ENCODE measurements around the gene SMARCC2.
"Not testable (repeated sequence)": the region's sequence is repeated elsewhere in the genome, so short reads cannot be mapped to it uniquely, and the experiment has no call there.

SMARCC2 gene

DNA sequence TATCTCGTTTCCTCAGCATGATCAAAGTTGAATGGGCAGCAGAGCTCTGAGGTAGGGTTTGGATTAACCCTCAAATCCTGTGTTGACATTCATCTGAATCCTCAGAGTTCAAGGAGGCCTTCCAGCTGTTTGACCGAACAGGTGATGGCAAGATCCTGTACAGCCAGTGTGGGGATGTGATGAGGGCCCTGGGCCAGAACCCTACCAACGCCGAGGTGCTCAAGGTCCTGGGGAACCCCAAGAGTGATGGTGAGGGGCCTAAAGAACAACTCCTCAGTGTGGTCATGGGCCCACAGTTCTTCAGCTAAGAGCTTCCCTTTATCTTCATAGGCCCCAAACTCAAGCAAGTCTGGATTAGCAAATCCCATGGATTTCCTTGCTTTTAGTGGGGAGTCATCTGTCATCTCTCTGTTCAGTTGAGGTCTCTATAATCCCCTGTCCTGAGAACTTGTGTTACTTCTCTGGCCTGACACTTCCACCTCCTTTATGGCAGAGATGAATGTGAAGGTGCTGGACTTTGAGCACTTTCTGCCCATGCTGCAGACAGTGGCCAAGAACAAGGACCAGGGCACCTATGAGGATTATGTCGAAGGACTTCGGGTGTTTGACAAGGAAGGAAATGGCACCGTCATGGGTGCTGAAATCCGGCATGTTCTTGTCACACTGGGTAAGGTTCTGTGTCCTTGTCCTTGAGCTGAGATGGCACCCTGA lies 29.6 kb downstream of the SMARCC2 start:
- Histone ChIP-seq H3K4me1 (ENCODE audit: control insufficient read depth in 1 of 2, insufficient read depth in 2 of 2, low read length in 2 of 2) (peaks cover 33 to 45% of the 10 kb centered on the region in 2 donors), H3K27ac (ENCODE audit: low read depth, low read length) (peak overlapping the region; percentile 96), H3K4me3 (ENCODE audit: low read depth in 1 of 2, low read length in 2 of 2) (peak overlapping the region; percentile 86 to 93), H3K9me3 (ENCODE audit: control insufficient read depth in 1 of 2, low read length in 2 of 2) (no peaks in the 10 kb centered on the region), H3K36me3 (ENCODE audit: control insufficient read depth in 1 of 2, insufficient read depth in 2 of 2, low read length in 2 of 2) (peaks cover 38 to 47% of the 10 kb centered on the region in 2 donors), H3K9ac (ENCODE audit: low read depth in 1 of 2, low read length in 2 of 2) (peak overlapping the region; percentile 99 to 100), H3K27me3 (ENCODE audit: control insufficient read depth in 1 of 2, insufficient read depth in 2 of 2, low read length in 2 of 2) (no peaks in the 10 kb centered on the region)

DNA sequence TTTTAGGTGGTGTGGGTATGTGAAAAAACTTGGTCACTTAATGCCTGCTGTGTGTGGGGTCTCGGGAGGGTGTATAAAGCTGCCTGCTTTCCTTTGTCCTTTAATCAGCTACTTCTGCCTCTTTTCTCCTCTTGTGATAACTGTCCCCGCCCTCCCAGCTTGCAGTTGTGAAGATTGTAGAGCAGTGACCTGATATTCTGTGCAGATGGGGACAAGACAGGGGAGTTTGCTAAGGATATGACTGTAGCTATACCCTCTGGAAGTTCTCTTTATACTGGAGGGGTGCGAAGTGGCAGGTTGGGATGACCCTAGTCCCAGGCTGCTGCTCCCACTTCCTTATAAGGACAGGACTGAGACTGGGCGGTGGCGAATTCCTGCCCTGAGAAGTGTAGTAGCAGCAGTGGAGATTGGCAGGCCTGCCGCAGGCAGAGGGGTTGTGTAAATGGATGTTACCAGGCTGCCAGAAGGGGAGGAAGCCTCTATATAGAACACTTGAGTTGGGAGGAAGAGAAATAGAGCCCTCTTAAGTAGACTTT lies 30.3 kb downstream of the SMARCC2 start:
- Histone ChIP-seq H3K27ac (ENCODE audit: low read depth, low read length) (peak overlapping the region; percentile 96), H3K9ac (ENCODE audit: low read depth in 1 of 2, low read length in 2 of 2) (peak overlapping the region; percentile 99 to 100), H3K4me1 (ENCODE audit: control insufficient read depth in 1 of 2, insufficient read depth in 2 of 2, low read length in 2 of 2) (peaks cover 33 to 45% of the 10 kb centered on the region in 2 donors), H3K27me3 (ENCODE audit: control insufficient read depth in 1 of 2, insufficient read depth in 2 of 2, low read length in 2 of 2) (no peaks in the 10 kb centered on the region), H3K4me3 (ENCODE audit: low read depth in 1 of 2, low read length in 2 of 2) (peak overlapping the region; percentile 86 to 93), H3K36me3 (ENCODE audit: control insufficient read depth in 1 of 2, insufficient read depth in 2 of 2, low read length in 2 of 2) (peaks cover 38 to 41% of the 10 kb centered on the region in 2 donors), H3K9me3 (ENCODE audit: control insufficient read depth in 1 of 2, low read length in 2 of 2) (no peaks in the 10 kb centered on the region)

DNA sequence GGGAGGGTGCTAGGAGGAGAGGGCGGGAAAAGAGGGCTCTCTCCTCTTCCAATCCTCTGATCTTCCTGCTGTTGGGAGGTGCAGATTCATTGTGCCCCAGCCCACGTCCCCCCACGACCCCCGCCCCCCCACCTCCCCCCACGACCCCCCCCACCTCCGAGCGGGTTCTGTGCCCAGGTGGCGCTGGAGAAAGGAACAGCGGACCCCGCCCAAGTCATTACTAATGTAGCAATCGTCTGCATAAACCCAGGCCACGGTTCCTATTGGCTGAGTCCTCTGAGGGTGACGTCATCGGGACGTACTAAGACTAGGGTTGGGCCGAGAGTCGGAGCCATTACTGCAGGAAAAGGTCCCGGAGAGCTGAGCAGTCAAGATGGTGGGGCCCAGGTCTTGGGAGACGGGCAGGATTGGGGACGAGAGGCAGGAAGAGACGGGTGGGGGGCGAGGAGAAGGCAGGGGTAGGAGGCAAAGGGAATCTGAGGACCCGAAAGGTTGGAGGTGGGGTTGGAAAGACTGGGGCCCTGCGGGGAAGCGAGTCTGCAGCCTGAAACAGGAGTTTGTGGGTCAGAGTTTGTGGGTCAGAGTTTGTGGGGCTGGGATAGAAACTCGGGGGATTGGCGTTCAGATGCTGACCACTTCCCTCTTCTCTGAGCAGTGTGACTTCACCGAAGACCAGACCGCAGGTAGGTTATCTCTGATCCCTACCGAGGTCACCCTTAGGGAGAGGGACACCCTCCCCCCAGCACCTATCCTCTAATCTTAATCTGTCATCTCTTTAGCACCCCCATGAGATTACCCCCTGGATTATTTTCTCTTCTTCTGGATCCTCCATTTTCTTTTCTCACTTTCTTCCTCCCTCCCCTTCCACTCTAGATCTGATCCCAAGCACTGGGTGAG lies 31.0 kb downstream of the SMARCC2 start, which contains the start of gene MYL6:
Gene MYL6 (plus strand): TSS at position 331 of the 897 bp plus-strand sequence. CDS start 43 bp downstream, at position 374.
- Histone ChIP-seq H3K36me3 (ENCODE audit: control insufficient read depth in 1 of 2, insufficient read depth in 2 of 2, low read length in 2 of 2) (peaks cover 33 to 38% of the 10 kb centered on the region in 2 donors), H3K9ac (ENCODE audit: low read depth in 1 of 2, low read length in 2 of 2) (peak within 1 kb of the TSS; percentile 99 to 100), H3K4me1 (ENCODE audit: control insufficient read depth in 1 of 2, insufficient read depth in 2 of 2, low read length in 2 of 2) (peaks cover 35 to 48% of the 10 kb centered on the region in 2 donors), H3K27ac (ENCODE audit: low read depth, low read length) (peak within 1 kb of the TSS; percentile 96), H3K9me3 (ENCODE audit: control insufficient read depth in 1 of 2, low read length in 2 of 2) (no peaks in the 10 kb centered on the region), H3K27me3 (ENCODE audit: control insufficient read depth in 1 of 2, insufficient read depth in 2 of 2, low read length in 2 of 2) (no peaks in the 10 kb centered on the region), H3K4me3 (ENCODE audit: low read depth in 1 of 2, low read length in 2 of 2) (peak within 1 kb of the TSS; percentile 86 to 93)

DNA sequence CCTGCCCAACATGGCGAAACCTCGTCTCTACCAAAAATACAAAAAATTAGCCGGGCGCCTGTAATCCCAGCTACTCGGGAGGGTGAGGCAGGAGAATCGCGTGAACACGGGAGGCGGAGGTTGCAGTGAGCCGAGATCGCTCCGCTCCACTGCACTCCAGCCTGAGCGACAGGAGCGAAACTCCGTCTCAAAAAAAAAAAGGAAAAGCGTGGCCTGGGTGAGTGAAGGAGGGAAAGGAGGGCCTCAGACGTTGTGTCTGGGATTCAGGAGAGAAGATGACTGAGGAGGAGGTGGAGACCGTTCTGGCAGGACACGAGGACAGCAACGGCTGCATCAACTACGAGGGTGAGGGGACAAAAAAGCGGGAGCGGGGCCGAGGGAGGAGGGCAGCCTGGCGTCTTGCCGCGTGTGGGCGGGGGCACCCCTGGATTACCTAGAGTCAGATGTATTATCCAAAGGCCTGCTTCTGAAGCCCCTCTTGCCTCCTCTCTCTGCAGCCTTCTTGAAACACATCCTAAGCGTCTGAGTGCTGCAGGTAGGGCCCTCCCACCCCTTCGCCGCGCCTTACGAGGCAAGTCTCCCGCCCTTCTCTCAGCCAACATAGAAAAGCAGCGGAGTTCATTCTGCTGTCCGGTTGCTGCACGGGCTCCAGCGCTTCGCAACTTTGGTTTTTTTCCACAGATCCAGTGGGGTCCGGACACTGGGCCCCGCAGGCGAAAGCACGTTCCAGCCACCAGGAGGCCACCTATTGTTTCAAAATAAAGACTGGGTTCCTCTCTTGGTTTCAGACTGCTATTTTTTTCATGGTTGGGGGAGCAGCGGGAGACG lies 31.9 kb downstream of the SMARCC2 start:
- H3K4me1 ChIP-seq (ENCODE audit: control insufficient read depth in 1 of 2, insufficient read depth in 2 of 2, low read length in 2 of 2), result peaks cover 43 to 56% of the 10 kb centered on the region in 2 donors

DNA sequence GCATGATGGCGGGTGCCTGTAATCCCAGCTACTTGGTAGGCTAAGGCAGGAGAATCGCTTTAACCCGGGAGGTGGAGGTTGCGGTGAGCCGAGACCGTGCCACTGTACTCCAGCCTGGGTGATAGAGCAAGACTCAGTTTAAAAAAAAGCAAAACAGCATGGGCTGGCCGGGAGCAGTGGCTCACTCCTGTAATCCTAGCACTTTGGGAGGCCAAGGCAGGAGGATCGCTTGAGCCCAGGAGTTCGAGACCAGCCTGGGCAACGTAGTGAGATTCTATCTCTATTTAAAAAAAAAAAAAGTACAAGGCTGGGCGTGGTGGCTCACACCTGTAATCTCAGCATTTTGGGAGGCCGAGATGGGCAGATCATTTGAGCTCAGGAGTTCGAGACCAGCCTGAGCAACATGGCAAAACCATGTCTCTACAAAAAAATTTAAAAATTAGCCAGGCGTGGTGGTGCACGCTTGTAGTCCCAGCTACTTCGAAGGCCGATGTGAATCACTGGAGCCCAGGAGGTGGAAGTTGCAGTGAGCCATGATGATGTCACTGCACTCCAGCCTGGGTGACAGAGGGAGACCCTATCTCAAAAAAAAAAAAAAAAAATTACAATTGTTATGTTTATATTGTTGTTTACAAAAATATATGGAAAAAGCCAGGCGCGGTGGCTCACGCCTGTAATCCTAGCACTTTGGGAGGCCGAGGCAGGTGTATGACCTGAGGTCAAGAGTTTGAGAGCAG lies 32.7 kb downstream of the SMARCC2 start:
- peaks cover 42 to 52% of the 10 kb centered on the region in 2 donors for H3K4me1 ChIP-seq (ENCODE audit: control insufficient read depth in 1 of 2, insufficient read depth in 2 of 2, low read length in 2 of 2)
- H3K4me3 ChIP-seq (ENCODE audit: low read depth in 1 of 2, low read length in 2 of 2), result peak overlapping the region; percentile 76 to 78
- H3K36me3 ChIP-seq (ENCODE audit: control insufficient read depth in 1 of 2, insufficient read depth in 2 of 2, low read length in 2 of 2), result peaks cover 20 to 24% of the 10 kb centered on the region in 2 donors
- H3K27me3 ChIP-seq (ENCODE audit: control insufficient read depth in 1 of 2, insufficient read depth in 2 of 2, low read length in 2 of 2); H3K27ac ChIP-seq (ENCODE audit: low read depth, low read length); H3K9me3 ChIP-seq (ENCODE audit: control insufficient read depth in 1 of 2, low read length in 2 of 2): not testable (repeated sequence)
- peak overlapping the region; percentile 94 to 100 for H3K9ac ChIP-seq (ENCODE audit: low read depth in 1 of 2, low read length in 2 of 2)

More for the DNA sequence above, 31.9 kb downstream of the SMARCC2 start:
- H3K4me3 ChIP-seq (ENCODE audit: low read depth in 1 of 2, low read length in 2 of 2), result peak overlapping the region; percentile 76 to 78
- H3K36me3 ChIP-seq (ENCODE audit: control insufficient read depth in 1 of 2, insufficient read depth in 2 of 2, low read length in 2 of 2), result peaks cover 28 to 31% of the 10 kb centered on the region in 2 donors
- peak overlapping the region; percentile 94 to 100 for H3K9ac ChIP-seq (ENCODE audit: low read depth in 1 of 2, low read length in 2 of 2)
- H3K9me3 ChIP-seq (ENCODE audit: control insufficient read depth in 1 of 2, low read length in 2 of 2), result no peaks in the 10 kb centered on the region
- no peaks in the 10 kb centered on the region for H3K27me3 ChIP-seq (ENCODE audit: control insufficient read depth in 1 of 2, insufficient read depth in 2 of 2, low read length in 2 of 2)
- H3K27ac ChIP-seq (ENCODE audit: low read depth, low read length), result peak overlapping the region; percentile 78

DNA sequence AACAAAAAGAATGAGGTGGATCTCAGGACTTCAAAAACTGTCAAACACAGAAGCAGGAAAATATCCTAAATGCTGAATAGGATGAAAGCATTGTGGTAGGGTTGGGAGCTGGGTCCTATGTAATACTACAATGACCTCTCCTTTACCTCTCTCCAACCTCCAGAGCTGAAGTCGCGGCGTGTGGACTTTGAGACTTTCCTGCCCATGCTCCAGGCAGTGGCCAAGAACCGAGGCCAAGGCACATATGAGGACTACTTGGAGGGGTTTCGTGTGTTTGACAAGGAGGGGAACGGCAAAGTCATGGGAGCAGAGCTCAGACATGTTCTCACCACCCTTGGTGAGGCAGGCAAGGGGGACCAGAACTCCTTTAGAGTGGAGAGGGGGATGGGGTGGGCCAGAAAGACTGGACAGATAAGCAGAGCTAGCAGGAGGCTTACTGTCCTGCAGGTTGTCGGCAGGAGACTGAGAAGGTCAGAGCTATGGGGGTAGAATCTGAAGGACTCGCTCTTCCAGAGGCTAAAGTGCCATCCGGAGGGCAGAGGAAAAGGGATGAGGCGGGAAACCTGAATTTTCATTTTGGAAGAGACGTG lies 33.9 kb downstream of the SMARCC2 start:
- no peak overlapping the region for H3K9ac ChIP-seq (ENCODE audit: low read depth in 1 of 2, low read length in 2 of 2)
- H3K4me1 ChIP-seq (ENCODE audit: control insufficient read depth in 1 of 2, insufficient read depth in 2 of 2, low read length in 2 of 2), result peaks cover 39 to 44% of the 10 kb centered on the region in 2 donors
- H3K27ac ChIP-seq (ENCODE audit: low read depth, low read length), result no peak overlapping the region

DNA sequence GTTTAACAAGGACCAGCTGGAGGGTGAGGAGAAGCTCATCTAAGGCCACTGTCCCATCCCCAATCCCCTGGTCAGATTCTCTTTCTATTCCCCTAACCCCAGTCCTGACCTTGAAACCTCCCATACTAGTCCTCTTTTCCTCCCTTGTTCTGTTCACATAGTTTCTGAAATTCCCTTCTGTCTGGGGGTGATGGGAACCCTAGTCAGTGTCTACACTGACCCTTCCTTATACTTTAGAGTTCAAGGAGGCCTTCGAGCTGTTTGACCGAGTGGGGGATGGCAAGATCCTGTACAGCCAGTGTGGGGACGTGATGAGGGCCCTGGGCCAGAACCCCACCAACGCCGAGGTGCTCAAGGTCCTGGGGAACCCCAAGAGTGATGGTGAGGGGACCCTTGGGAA lies 34.5 kb downstream of the SMARCC2 start:
- Histone ChIP-seq H3K4me1 (ENCODE audit: control insufficient read depth in 1 of 2, insufficient read depth in 2 of 2, low read length in 2 of 2) (peaks cover 35 to 39% of the 10 kb centered on the region in 2 donors), H3K9ac (ENCODE audit: low read depth in 1 of 2, low read length in 2 of 2) (no peak overlapping the region), H3K4me3 (ENCODE audit: low read depth in 1 of 2, low read length in 2 of 2) (no peak overlapping the region), H3K27ac (ENCODE audit: low read depth, low read length) (no peak overlapping the region), H3K27me3 (ENCODE audit: control insufficient read depth in 1 of 2, insufficient read depth in 2 of 2, low read length in 2 of 2) (no peaks in the 10 kb centered on the region), H3K36me3 (ENCODE audit: control insufficient read depth in 1 of 2, insufficient read depth in 2 of 2, low read length in 2 of 2) (peaks cover 2 to 6% of the 10 kb centered on the region in 2 donors), H3K9me3 (ENCODE audit: control insufficient read depth in 1 of 2, low read length in 2 of 2) (no peaks in the 10 kb centered on the region)

More for the DNA sequence above, 33.9 kb downstream of the SMARCC2 start:
- H3K36me3 ChIP-seq (ENCODE audit: control insufficient read depth in 1 of 2, insufficient read depth in 2 of 2, low read length in 2 of 2), result peaks cover 7 to 12% of the 10 kb centered on the region in 2 donors
- H3K4me3 ChIP-seq (ENCODE audit: low read depth in 1 of 2, low read length in 2 of 2), result no peak overlapping the region
- H3K27me3 ChIP-seq (ENCODE audit: control insufficient read depth in 1 of 2, insufficient read depth in 2 of 2, low read length in 2 of 2), result no peaks in the 10 kb centered on the region
- no peaks in the 10 kb centered on the region for H3K9me3 ChIP-seq (ENCODE audit: control insufficient read depth in 1 of 2, low read length in 2 of 2)

DNA sequence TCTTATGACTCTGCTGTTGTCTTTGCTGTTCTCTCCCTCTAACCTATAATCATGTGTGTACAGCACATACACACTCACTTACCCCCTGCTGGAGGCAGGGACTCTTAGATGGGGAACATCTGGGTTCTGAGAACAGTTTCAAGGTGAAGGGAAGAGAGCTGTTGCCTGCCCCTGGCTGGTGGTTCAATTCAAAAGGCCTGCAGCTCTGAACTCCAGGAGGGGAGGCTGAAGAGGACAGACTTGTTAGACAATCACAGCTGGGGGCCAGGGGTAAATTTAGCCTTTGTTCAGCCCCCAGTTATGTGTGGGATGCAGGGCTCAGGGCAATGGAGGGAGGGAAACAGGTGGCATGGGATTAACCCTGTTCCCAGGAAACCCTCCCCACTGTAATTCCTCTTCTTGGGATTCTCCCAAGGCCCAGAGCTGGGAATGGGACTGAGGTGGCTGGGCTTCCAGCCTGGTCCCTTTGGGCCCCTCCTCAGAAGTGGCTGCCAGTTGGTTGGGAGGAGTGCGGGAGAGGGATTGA lies 35.0 kb downstream of the SMARCC2 start:
- Histone ChIP-seq H3K9ac (ENCODE audit: low read depth in 1 of 2, low read length in 2 of 2) (no peak overlapping the region), H3K9me3 (ENCODE audit: control insufficient read depth in 1 of 2, low read length in 2 of 2) (no peaks in the 10 kb centered on the region), H3K27ac (ENCODE audit: low read depth, low read length) (no peak overlapping the region), H3K4me1 (ENCODE audit: control insufficient read depth in 1 of 2, insufficient read depth in 2 of 2, low read length in 2 of 2) (peaks cover 31 to 34% of the 10 kb centered on the region in 2 donors), H3K27me3 (ENCODE audit: control insufficient read depth in 1 of 2, insufficient read depth in 2 of 2, low read length in 2 of 2) (no peaks in the 10 kb centered on the region), H3K36me3 (ENCODE audit: control insufficient read depth in 1 of 2, insufficient read depth in 2 of 2, low read length in 2 of 2) (peaks cover 0 to 1% of the 10 kb centered on the region in 2 donors), H3K4me3 (ENCODE audit: low read depth in 1 of 2, low read length in 2 of 2) (no peak overlapping the region)

Data from duodenal mucosa (tissue), 2 donors.